OCI-LY3 (cell line): ENCODE measurements around the gene CYP2W1.

Experiments
- EZH2phosphoT487 ChIP-seq: fragments of 200-600 bp; shearing (Covaris generic); IDR thresholded peaks from 2 replicates; pipeline ENCODE4 v1.6.1; 2018; ENCODE audit warnings: antibody characterized with exemption, mixed run types, low read depth
- TF ChIP-seq, protein P1 (sequence below): fragments of 200-600, 300-600 bp; sonication (generic); IDR thresholded peaks from 2 replicates; pipeline ENCODE4 v1.5.1; 2014; ENCODE audit warnings: antibody characterized with exemption, low read length, low read depth

DNA sequence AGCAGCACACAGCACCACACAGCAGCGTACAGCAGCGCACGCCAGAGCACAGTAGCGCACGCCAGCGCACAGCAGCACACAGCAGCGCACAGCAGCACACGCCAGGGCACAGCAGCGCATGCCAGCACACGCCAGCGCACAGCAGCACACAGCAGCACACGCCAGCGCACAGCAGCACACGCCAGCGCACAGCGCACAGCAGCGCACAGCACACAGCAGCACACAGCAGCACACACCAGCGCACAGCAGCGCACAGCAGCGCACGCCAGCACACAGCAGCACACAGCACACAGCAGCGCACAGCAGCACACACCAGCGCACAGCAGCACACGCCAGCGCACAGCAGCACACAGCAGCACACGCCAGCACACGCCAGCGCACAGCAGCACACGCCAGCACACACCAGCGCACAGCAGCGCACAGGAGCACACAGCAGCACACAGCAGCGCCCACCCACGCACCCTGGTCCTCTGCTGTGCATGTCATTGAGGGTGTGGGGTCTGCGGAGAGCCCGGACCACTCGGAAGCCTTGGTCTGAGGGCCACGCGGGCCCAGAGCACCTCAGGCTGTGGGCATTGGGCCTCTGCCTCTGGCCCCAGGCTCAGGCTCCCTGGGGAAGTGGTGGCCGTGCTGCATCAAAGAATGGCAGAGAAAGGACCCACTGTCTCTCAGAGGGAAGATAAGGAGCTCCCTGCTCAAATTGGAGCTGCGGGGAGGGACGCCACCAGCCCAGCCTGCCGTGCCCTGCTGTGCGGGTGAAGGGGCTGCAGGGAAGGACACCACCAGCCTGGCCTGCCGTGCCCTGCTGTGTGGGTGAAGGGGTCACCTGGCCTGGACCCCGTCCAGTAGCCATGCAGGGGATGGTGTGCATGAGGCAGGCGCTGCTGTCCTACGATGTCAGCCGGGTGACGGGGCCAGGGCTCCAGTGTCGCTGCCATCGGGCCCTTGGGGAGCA lies 33.9 kb downstream of the CYP2W1 start:
- TF ChIP-seq, protein P1, sequence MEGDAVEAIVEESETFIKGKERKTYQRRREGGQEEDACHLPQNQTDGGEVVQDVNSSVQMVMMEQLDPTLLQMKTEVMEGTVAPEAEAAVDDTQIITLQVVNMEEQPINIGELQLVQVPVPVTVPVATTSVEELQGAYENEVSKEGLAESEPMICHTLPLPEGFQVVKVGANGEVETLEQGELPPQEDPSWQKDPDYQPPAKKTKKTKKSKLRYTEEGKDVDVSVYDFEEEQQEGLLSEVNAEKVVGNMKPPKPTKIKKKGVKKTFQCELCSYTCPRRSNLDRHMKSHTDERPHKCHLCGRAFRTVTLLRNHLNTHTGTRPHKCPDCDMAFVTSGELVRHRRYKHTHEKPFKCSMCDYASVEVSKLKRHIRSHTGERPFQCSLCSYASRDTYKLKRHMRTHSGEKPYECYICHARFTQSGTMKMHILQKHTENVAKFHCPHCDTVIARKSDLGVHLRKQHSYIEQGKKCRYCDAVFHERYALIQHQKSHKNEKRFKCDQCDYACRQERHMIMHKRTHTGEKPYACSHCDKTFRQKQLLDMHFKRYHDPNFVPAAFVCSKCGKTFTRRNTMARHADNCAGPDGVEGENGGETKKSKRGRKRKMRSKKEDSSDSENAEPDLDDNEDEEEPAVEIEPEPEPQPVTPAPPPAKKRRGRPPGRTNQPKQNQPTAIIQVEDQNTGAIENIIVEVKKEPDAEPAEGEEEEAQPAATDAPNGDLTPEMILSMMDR, result no peak
- no peak for TF ChIP-seq EZH2phosphoT487
